B cell (primary cell): ENCODE results near the gene GPR160. TPM values are rescaled to one million over a fixed set of nuclear protein-coding genes. Genes with fewer than 3 reads are reported as not detected.

Source experiments
- ATAC-seq: fragments of 200-7000 bp; cut with Tn5 transposase; one replicate; pipeline ENCODE4 v1.10.0; 2021; ENCODE audit warnings: low read depth, mild to moderate bottlenecking, moderate number of reproducible peaks, moderate library complexity
- CTCF ChIA-PET: fragments of 350-600 bp; sonication (Branson Sonifier 250); formaldehyde crosslinking; loops from one replicate; lab custom pipeline; 2021; ENCODE audit warnings: antibody characterized with exemption, inconsistent platforms; lab: Charles Lee
- POLR2A ChIA-PET: fragments of 350-600 bp; sonication (Branson Sonifier 250); formaldehyde crosslinking; loops from one replicate; lab custom pipeline; 2021; ENCODE audit warnings: antibody characterized with exemption; lab: Charles Lee
- DNase-seq: peaks from one replicate; pipeline ENCODE4 v3.0.0; 2013
- H2AFZ ChIP-seq: 2 replicates; pipeline ENCODE4 v1.6.1; 2012; ENCODE audit warnings: mild to moderate bottlenecking, low read depth, low read length; ENCODE audit not compliant: insufficient read depth, poor library complexity, severe bottlenecking
- H3K27ac ChIP-seq, 2 donors: 1 replicate in 1 of 2; 2 replicates in 1 of 2; pipeline ENCODE4 v1.5.1; 2012 to 2013; ENCODE audit warnings: low read length in 2 of 2, mild to moderate bottlenecking in 2 of 2, moderate library complexity in 1 of 2
- H3K27me3 ChIP-seq, 4 experiments: fragments of 200-600 bp in 1 of 4; sonication (generic) in 1 of 4; replicated peaks in 1 of 4; 1 replicate in 2 of 4; 2 replicates in 2 of 4; pipeline versions ENCODE4 v1.6.1 to v1.7.0; 2013 to 2016; ENCODE audit warnings: low read length in 3 of 4, mild to moderate bottlenecking in 2 of 4, mixed read lengths in 1 of 4, moderate library complexity in 1 of 4; ENCODE audit not compliant: insufficient read depth in 4 of 4, control insufficient read depth in 3 of 4; ENCODE audit errors: control extremely low read depth in 1 of 4
- H3K36me3 ChIP-seq, 2 experiments: replicated peaks in 1 of 2; 1 replicate in 1 of 2; 2 replicates in 1 of 2; pipeline versions ENCODE4 v1.6.1 to v1.7.1; 2013; ENCODE audit warnings: low read length in 1 of 2; ENCODE audit not compliant: insufficient read depth in 2 of 2, control insufficient read depth in 1 of 2; ENCODE audit errors: control extremely low read depth in 1 of 2, extremely low read depth in 1 of 2
- H3K4me1 ChIP-seq, 2 donors: fragments of 200-600 bp in 1 of 2; sonication (generic) in 1 of 2; 1 replicate in 1 of 2; 2 replicates in 1 of 2; pipeline versions ENCODE4 v1.5.1 to v1.6.1; 2013 to 2017; ENCODE audit warnings: low read length in 2 of 2; ENCODE audit not compliant: control insufficient read depth in 2 of 2, insufficient read depth in 2 of 2
- H3K4me2 ChIP-seq: replicated peaks from 2 replicates; pipeline ENCODE3; 2012; ENCODE audit warnings: mild to moderate bottlenecking, low read depth, low read length; ENCODE audit not compliant: poor library complexity, severe bottlenecking
- H3K4me3 ChIP-seq, 5 experiments: fragments of 200-600 bp in 1 of 5; sonication (generic) in 1 of 5; 1 replicate in 3 of 5; 2 replicates in 2 of 5; pipeline versions ENCODE4 v1.5.1 to v1.7.0; 2011 to 2016; ENCODE audit warnings: low read length in 4 of 5, mild to moderate bottlenecking in 4 of 5, low read depth in 2 of 5, control low read depth in 1 of 5, moderate library complexity in 1 of 5; ENCODE audit not compliant: insufficient read depth in 1 of 5; ENCODE audit errors: control extremely low read depth in 1 of 5, extremely low read depth in 1 of 5
- H3K79me2 ChIP-seq: fragments of 200-600 bp; sonication (generic); one replicate; pipeline ENCODE4 v1.6.0; 2016; ENCODE audit warnings: low read length; ENCODE audit not compliant: control insufficient read depth, insufficient read depth
- H3K9ac ChIP-seq: fragments of 200-600 bp; sonication (generic); 2 replicates; pipeline ENCODE4 v1.6.1; 2017; ENCODE audit warnings: mild to moderate bottlenecking, low read length, moderate library complexity
- H3K9me3 ChIP-seq, 3 donors: one replicate each; pipeline versions ENCODE4 v1.6.1 to v1.7.1; 2013; ENCODE audit warnings: low read length in 2 of 3; ENCODE audit not compliant: control insufficient read depth in 2 of 3, insufficient read depth in 1 of 3; ENCODE audit errors: control extremely low read depth in 1 of 3
- H4K20me1 ChIP-seq: 2 replicates; pipeline ENCODE4 v1.6.0; 2012; ENCODE audit warnings: mild to moderate bottlenecking, low read length; ENCODE audit not compliant: insufficient read depth, control insufficient read depth, poor library complexity, severe bottlenecking
- H3K27ac Mint-ChIP-seq: one replicate; pipeline ENCODE4 v1.8.0; 2021; ENCODE audit warnings: mixed read lengths
- H3K27me3 Mint-ChIP-seq: one replicate; pipeline ENCODE4 v1.8.0; 2021; ENCODE audit warnings: mixed read lengths
- H3K4me1 Mint-ChIP-seq: one replicate; pipeline ENCODE4 v1.8.0; 2021; ENCODE audit warnings: mixed read lengths
- H3K4me3 Mint-ChIP-seq: one replicate; pipeline ENCODE4 v1.8.0; 2021; ENCODE audit warnings: mixed read lengths
- H3K9me3 Mint-ChIP-seq: one replicate; pipeline ENCODE4 v1.8.0; 2022; ENCODE audit warnings: mixed read lengths; ENCODE audit not compliant: insufficient read depth
- EZH2 ChIP-seq: IDR thresholded peaks from 2 replicates; pipeline ENCODE4 v1.6.1; 2012; ENCODE audit warnings: borderline replicate concordance, low read depth, mild to moderate bottlenecking, moderate library complexity, low read length; ENCODE audit not compliant: insufficient read depth, poor library complexity, severe bottlenecking
- WGBS: methylation state at CpG from one replicate; pipeline ENCODE4 v1.1.5; 2013; ENCODE audit warnings: missing lambda C conversion rate; ENCODE audit not compliant: insufficient coverage; 5-methylcytosine and 5-hydroxymethylcytosine counted together
- intact Hi-C: fragments of 100-400 bp; cut with micrococcal nuclease; formaldehyde crosslinking; loops from one replicate; pipeline ENCODE4 v1.10.0; 2022
- polyA plus RNA-seq: library from polyadenylated mRNA; depleted of rRNA; stranded (reverse); fragments of >200 nt; gene quantifications from 2 replicates; pipeline ENCODE4 v1.2.3, GENCODE V29; 2012
- total RNA-seq, 2 donors: library from RNA; stranded (reverse); fragments of 120-200 nt in 1 of 2; gene quantifications; 1 replicate in 1 of 2; 2 replicates in 1 of 2; pipeline versions ENCODE4 v1.2.3 to v1.2.4, GENCODE V29; 2013 to 2022
- TF ChIP-seq, protein P1 (sequence below): fragments of 200-600 bp; IDR thresholded peaks from one replicate; pipeline ENCODE4 v1.8.0; 2022; ENCODE audit warnings: antibody characterized with exemption, mild to moderate bottlenecking

GPR160 gene
- total and polyA plus RNA-seq, 2 donors (not counting 1 experiment from before 2014, with no cell fraction given): 17.4 to 17.5 TPM

DNA sequence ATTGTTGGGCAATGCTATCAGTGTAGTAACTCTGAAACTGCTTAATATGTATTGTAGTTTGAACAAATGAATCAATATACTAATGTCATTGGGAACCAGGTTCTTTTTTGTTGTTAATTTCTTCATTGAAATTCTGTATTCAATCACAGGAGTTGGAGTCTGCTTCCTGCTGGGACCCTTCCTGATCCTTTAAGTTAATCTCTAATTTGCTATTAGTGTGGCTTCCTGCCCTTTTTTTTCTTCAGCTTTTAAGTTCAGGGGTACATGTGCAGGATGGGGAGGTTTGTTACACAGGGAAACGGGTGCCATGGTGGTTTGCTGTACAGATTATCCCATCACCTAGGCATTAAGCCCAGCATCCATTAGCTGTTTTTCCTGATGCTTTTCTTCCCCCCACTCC lies 21.7 kb downstream of the GPR160 start:
- Histone ChIP-seq H4K20me1 (no peaks in the 10 kb centered on the region), H3K4me2 (no peak overlapping the region), H3K4me3 (no peak overlapping the region), H3K9me3 (no peaks in the 10 kb centered on the region), H3K27me3 (no peaks in the 10 kb centered on the region), H3K36me3 (peaks cover 4 to 5% of the 10 kb centered on the region in 2 experiments), H3K27ac (no peak overlapping the region), H3K4me1 (peaks cover 23 to 25% of the 10 kb centered on the region in 2 donors), H3K79me2 (peaks cover 31% of the 10 kb centered on the region), H3K9ac (no peak overlapping the region), H2AFZ (no peak overlapping the region)
- TF ChIP-seq EZH2: no peak
- TF ChIP-seq, protein P1, sequence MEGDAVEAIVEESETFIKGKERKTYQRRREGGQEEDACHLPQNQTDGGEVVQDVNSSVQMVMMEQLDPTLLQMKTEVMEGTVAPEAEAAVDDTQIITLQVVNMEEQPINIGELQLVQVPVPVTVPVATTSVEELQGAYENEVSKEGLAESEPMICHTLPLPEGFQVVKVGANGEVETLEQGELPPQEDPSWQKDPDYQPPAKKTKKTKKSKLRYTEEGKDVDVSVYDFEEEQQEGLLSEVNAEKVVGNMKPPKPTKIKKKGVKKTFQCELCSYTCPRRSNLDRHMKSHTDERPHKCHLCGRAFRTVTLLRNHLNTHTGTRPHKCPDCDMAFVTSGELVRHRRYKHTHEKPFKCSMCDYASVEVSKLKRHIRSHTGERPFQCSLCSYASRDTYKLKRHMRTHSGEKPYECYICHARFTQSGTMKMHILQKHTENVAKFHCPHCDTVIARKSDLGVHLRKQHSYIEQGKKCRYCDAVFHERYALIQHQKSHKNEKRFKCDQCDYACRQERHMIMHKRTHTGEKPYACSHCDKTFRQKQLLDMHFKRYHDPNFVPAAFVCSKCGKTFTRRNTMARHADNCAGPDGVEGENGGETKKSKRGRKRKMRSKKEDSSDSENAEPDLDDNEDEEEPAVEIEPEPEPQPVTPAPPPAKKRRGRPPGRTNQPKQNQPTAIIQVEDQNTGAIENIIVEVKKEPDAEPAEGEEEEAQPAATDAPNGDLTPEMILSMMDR: no peak
- H3K9me3 Mint-ChIP-seq: no peaks in the 10 kb centered on the region
- no peak overlapping the region for H3K27ac Mint-ChIP-seq
- no peak overlapping the region for H3K4me3 Mint-ChIP-seq
- ATAC-seq (no peak), DNase-seq (no peak)
- WGBS: no CpG with 5 or more reads among the region's 1 CpG
- intact Hi-C loops: loop anchor here (5.0 kb wide), 1 partner anchor 92 kb away; the partner anchor contains the start of gene SEC62
- CTCF ChIA-PET: interaction anchor here (3.4 kb wide), 1 partner anchor 20 kb away, joined by 17 read pairs; the partner anchor contains the start of gene GPR160
- peaks cover 39% of the 10 kb centered on the region for H3K4me1 Mint-ChIP-seq
- POLR2A ChIA-PET: no interaction called here
- H3K27me3 Mint-ChIP-seq: no peaks in the 10 kb centered on the region

DNA sequence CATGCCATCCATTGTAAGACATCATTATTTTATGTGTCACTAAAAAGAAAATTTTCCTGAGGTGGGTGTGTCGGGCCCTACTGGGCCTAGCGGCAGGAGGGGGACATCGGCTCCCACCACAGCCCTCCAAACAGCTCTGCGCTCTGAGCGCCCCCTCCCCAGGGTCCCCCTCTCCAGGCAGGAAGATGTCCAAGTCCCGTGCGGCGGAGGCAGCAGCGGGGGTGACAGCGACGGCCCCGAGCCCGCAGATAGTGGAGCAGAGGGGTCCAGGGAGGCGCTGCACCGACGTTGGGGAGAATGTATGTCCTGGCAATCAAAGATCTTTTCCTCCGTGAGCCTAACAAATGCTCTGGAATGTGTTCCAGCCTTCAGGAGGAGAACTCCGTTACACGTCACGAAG lies 24.3 kb downstream of the GPR160 start:
- H3K36me3 ChIP-seq: peaks cover 4 to 5% of the 10 kb centered on the region in 2 experiments
- H3K4me1 ChIP-seq: peaks cover 14 to 16% of the 10 kb centered on the region in 2 donors
- 97% methylated on average over 18 of the region's 20 CpGs for WGBS
- DNase-seq (no peak), ATAC-seq (no peak)
- H3K4me2 ChIP-seq: no peak overlapping the region
- peaks cover 6% of the 10 kb centered on the region for H3K79me2 ChIP-seq
- no peak overlapping the region for H2AFZ ChIP-seq
- Mint-ChIP-seq H3K4me3 (no peak overlapping the region), H3K27me3 (no peaks in the 10 kb centered on the region), H3K9me3 (no peaks in the 10 kb centered on the region), H3K4me1 (peaks cover 20% of the 10 kb centered on the region), H3K27ac (no peak overlapping the region)
- H4K20me1 ChIP-seq: no peaks in the 10 kb centered on the region
- POLR2A ChIA-PET: no interaction called here
- intact Hi-C loops: no loop called here
- H3K9ac ChIP-seq: no peak overlapping the region
- no peaks in the 10 kb centered on the region for H3K9me3 ChIP-seq
- no peak for TF ChIP-seq EZH2
- TF ChIP-seq, protein P1: no peak
- no peak overlapping the region for H3K27ac ChIP-seq
- H3K4me3 ChIP-seq: no peak overlapping the region
- H3K27me3 ChIP-seq: no peaks in the 10 kb centered on the region
- CTCF ChIA-PET: no interaction called here
